ENCODE data around the gene STN1. TPM values are rescaled to one million over a fixed set of nuclear protein-coding genes. Genes with fewer than 3 reads are reported as not detected.

Gene STN1
- total RNA-seq, 1 experiment from 2014 or later = 74.7 TPM

- TF ChIP-seq MAX (IDR thresholded peaks at IDR 0.05) (no peak), ATF3 (IDR thresholded peaks at IDR 0.05) (no peak), TCF7L2 (IDR thresholded peaks at IDR 0.05; ENCODE audit: borderline replicate concordance, extremely low read depth, insufficient read depth, insufficient read length) (no peak), ZFX (IDR thresholded peaks at IDR 0.05) (no peak), YY1 (IDR thresholded peaks at IDR 0.05; ENCODE audit: extremely low read depth, insufficient replicate concordance, low read depth, low read length) (no peak), ZNF274 (IDR thresholded peaks at IDR 0.05; ENCODE audit: low read depth, low read length) (no peak), SRF (IDR thresholded peaks at IDR 0.05; ENCODE audit: low read depth) (no peak)
These were observed 48.6 kb downstream of the STN1 start (continued) for GRCh38 chr10:103869336-103869735.

- Histone ChIP-seq H3K4me3 (replicated peaks in 1 of 2; ENCODE audit: low read depth in 1 of 2, low read length in 2 of 2) (no peak overlapping the region), H3K9me2 (ENCODE audit: insufficient read depth) (no peaks in the 10 kb centered on the region), H3K4me2 (ENCODE audit: low read length) (no peak overlapping the region), H3K9ac (ENCODE audit: low read length) (no peak overlapping the region), H4K20me1 (ENCODE audit: insufficient read depth) (no peaks in the 10 kb centered on the region), H3K27me3 (ENCODE audit: insufficient read depth, low read length) (no peaks in the 10 kb centered on the region), H3K79me2 (ENCODE audit: insufficient read depth, low read length) (no peaks in the 10 kb centered on the region), H3K4me1 (ENCODE audit: control insufficient read depth in 1 of 2, insufficient read depth in 2 of 2, low read length in 2 of 2) (peaks cover 12 to 25% of the 10 kb centered on the region in 2 experiments), H3K9me3 (ENCODE audit: control insufficient read depth in 1 of 2, insufficient read depth in 1 of 2, low read depth in 1 of 2, low read length in 2 of 2) (peaks cover 11% of the 10 kb centered on the region in 2 experiments; a peak in 3 of 4 replicates), H3K27ac (ENCODE audit: low read depth, low read length) (no peak overlapping the region), H3K36me3 (ENCODE audit: control insufficient read depth in 1 of 2, insufficient read depth in 2 of 2, low read length in 2 of 2) (no peaks in the 10 kb centered on the region), H2AFZ (ENCODE audit: low read depth, low read length, poor library complexity, severe bottlenecking) (no peak overlapping the region)
- no peak for TF ChIP-seq CTCF (IDR thresholded peaks at IDR 0.05 in 2 of 3, conservative IDR thresholded peaks at IDR 0.05 in 1 of 3; ENCODE audit: borderline replicate concordance in 1 of 3, insufficient read depth in 1 of 3, low read depth in 2 of 3, low read length in 2 of 3)
- TF ChIP-seq SRF (IDR thresholded peaks at IDR 0.05; ENCODE audit: low read depth) = no peak
- intact Hi-C loops (cut with micrococcal nuclease) = no loop called here
- ChIA-PET CTCF (interaction anchor here (1.1 kb wide), 1 partner anchor 182 kb away, joined by 3 read pairs; no protein-coding TSS in a partner anchor), RAD21 (ENCODE audit: low non-redundant PET in 1 of 2, low total read pairs in 2 of 2, uncharacterized antibody in 2 of 2, unreplicated experiment in 2 of 2) (no interaction called here), POLR2A (no interaction called here)
- no TSS peak for BruUV-seq (replicated peaks)
- DNase-seq (ENCODE audit: low read depth, low spot score) = no peak
- no peak for ATAC-seq
These were observed 49.8 kb downstream of the STN1 start for GRCh38 chr10:103868200-103868599.
